ENCODE results near the gene PRKAB2. TPM values are rescaled to one million over a fixed set of nuclear protein-coding genes. Genes with fewer than 3 reads are reported as not detected.
"Not testable (repeated sequence)": the region's sequence is repeated elsewhere in the genome, so short reads cannot be mapped to it uniquely, and the experiment has no call there.

Gene PRKAB2
- polyA plus RNA-seq, 3 donors = 22.6 to 27.1 (median 27.0) TPM

GRCh38 chr1:147111381-147112130 lies 60.7 kb downstream of the PRKAB2 start:
- no peak for DNase-seq

DNA sequence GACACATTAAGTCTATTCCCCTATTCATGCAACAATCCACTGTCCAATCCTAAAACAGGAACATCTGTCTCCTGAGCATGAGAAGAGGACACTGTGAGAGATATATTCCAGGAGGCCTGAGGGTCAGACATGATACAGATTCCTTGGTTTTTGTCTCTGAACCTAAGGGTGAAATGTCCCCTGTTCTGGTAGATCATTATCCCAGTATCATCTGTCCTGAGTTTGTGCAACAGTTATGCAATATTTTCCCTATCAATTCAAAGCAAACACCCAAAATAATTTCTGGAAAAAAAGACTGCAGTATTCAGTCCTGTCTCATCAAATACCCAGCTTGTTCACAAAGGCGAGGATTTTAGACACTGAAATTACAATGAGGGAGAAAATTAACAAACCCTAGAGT lies 61.4 kb downstream of the PRKAB2 start:
- DNase-seq = no peak

GRCh38 chr1:147110434-147110833 lies 61.8 kb downstream of the PRKAB2 start:
- no peak for DNase-seq

GRCh38 chr1:147109762-147110161 lies 62.5 kb downstream of the PRKAB2 start:
- DNase-seq = no peak

GRCh38 chr1:147109041-147109440 lies 63.2 kb downstream of the PRKAB2 start:
- DNase-seq = no peak

GRCh38 chr1:147106407-147106881 lies 65.8 kb downstream of the PRKAB2 start:
- DNase-seq = not testable (repeated sequence)

DNA sequence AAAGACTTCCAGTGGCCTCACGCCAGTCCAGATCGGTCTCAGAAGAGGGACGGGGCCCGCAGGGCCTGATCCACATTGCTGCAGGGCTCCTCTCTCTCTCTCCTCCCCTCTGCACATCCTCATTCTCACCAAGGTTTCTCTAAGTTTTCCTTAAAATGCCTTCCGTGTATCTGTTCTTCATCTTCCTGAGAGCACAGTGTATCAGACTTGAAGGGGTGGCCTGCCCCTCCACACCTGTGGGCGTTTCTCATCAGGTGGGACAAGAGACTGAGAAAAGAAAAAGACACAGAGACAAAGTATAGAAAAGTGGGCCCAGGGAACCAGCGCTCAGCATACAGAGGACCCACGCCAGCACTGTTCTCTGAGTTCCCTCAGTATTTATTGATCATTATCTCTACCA lies 66.4 kb downstream of the PRKAB2 start:
- DNase-seq = no peak

Other genes starting within 250 kb of the PRKAB2 start
- gene NBPF12, start 234.1 kb downstream of the PRKAB2 start, polyA plus RNA-seq (ENCODE audit: insufficient read length in 3 of 3) = 10 to 100 TPM; 16.3 to 29.4 (median 24.0) TPM
- 10 to 100 TPM in 1 of 3 donors, 1 to 10 TPM in 2; 6.3 to 11.6 (median 7.9) TPM for gene FMO5, start 52.9 kb upstream of the PRKAB2 start, polyA plus RNA-seq (ENCODE audit: insufficient read length in 3 of 3)
- gene CHD1L, start 70.2 kb upstream of the PRKAB2 start, polyA plus RNA-seq (ENCODE audit: insufficient read length in 3 of 3) = 10 to 100 TPM; 40.4 to 65.6 (median 59.8) TPM